Heart left ventricle (tissue), 13 donors: ENCODE data around the gene NR2F1.

ENCODE experiments used
- CTCF ChIP-seq, 12 donors: fragments of 200-600 bp; sonication (generic) in 4 of 12; IDR thresholded peaks; one replicate each; pipeline versions ENCODE4 v1.5.0 to v1.8.0; 2018 to 2022; ENCODE audit warnings: antibody characterized with exemption in 12 of 12, mild to moderate bottlenecking in 5 of 12
- POLR2A ChIP-seq, 2 donors: fragments of 450-650 bp; IDR thresholded peaks; one replicate each; pipeline ENCODE4 v1.6.1; 2017; ENCODE audit warnings: antibody characterized with exemption in 2 of 2, mild to moderate bottlenecking in 2 of 2, moderate library complexity in 2 of 2
- donor health status: ischemic (EF 13 %, LVEDD 7.1; RV severe dilation, severe dysfunction).
- donor health status: DM: no; HTN: yes; CAD: no.
- donor health status: DM: no; HTN: no; CAD: no.
- donor health status: ischemic (EF 25% LVEDD 6.9; RV normal size, moderate dysfunction).
- donor health status: ischemic (EF 25% LVEDD 5.7; RV mildly dilated, moderate dysfunction).
- donor health status: ischemic (EF 35%, LVEDD 5.7; RV mildly dilated, moderate dysfunction).
- donor health status: nonischemic (EF 11% LVEDD 7.7; RV severe dilation, severe dysfunction).
- donor health status: DM: yes; HTN: yes; CAD: no.
- donor health status: PGD.
- donor health status: ischemic (EF 29% LVEDD 5.4; RV normal size, mild dysfunction).
- donor health status: nonischemic (EF 23%, LVEDD 6.1; RV moderate dilation, normal function).

GRCh38 chr5:93608855-93609254 is 25.8 kb downstream of the NR2F1 start:
- TF ChIP-seq CTCF (IDR thresholded peaks at IDR 0.05) (no peak), POLR2A (IDR thresholded peaks at IDR 0.05) (no peak)
